HCT116 (cell line): ENCODE results near the gene SERPINB5.

ENCODE experiments used
- CTCF ChIP-seq, 3 experiments: fragments of 200-600 bp in 1 of 3; sonication (generic) in 1 of 3; IDR thresholded peaks in 2 of 3; conservative IDR thresholded peaks in 1 of 3; 2 replicates each; pipeline ENCODE4 v1.5.1; 2012 to 2017; ENCODE audit warnings: low read depth in 2 of 3, low read length in 2 of 3, antibody characterized with exemption in 1 of 3, borderline replicate concordance in 1 of 3, control low read depth in 1 of 3, mild to moderate bottlenecking in 1 of 3, mixed read lengths in 1 of 3, mixed run types in 1 of 3, moderate library complexity in 1 of 3; ENCODE audit not compliant: insufficient read depth in 1 of 3
- EZH2 ChIP-seq: fragments of 200-600 bp; sonication (generic); IDR thresholded peaks from 2 replicates; pipeline ENCODE4 v1.6.1; 2017; ENCODE audit warnings: antibody characterized with exemption, mixed run types
- POLR2A ChIP-seq: IDR thresholded peaks from 2 replicates; pipeline ENCODE4 v1.7.0; 2011; ENCODE audit warnings: borderline replicate concordance; ENCODE audit not compliant: insufficient read depth, insufficient read length; ENCODE audit errors: extremely low read depth

DNA sequence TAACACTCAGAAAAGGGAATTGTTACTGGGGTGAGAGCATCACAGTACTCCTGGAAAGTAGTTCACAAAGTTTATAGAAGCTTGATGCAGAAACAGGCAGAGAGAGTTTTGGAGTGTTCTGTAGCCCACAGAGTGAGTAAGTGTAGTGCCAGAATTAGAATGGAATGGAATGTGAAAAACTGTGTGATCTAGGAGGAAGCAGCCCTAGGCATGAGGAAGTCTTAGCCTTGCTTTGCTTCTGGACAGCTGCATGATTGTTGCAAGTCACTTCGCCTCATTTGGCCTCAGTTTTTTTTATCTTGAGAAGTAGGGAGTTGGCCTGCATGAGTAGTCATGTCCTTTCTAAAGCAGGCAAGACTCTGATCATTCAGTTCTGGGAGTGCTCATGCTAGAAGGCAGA lies 76.3 kb downstream of the SERPINB5 start:
- no peak for TF ChIP-seq EZH2
- no peak for TF ChIP-seq POLR2A
- no peak for TF ChIP-seq CTCF (IDR thresholded peaks at IDR 0.05 in 2 of 3, conservative IDR thresholded peaks at IDR 0.05 in 1 of 3; ENCODE audit: borderline replicate concordance in 1 of 3, insufficient read depth in 1 of 3, low read depth in 2 of 3, low read length in 2 of 3)
